CD4-positive, alpha-beta T cell treated with Interleukin-4 for 1 hour (primary cell): Measurements from ENCODE around the gene ZBTB40.

Experiments used
- DNase-seq, 2 donors: peaks; one replicate each; pipeline ENCODE4 v3.0.0-alpha.2; 2020 to 2022

Gene ZBTB40, protein sequence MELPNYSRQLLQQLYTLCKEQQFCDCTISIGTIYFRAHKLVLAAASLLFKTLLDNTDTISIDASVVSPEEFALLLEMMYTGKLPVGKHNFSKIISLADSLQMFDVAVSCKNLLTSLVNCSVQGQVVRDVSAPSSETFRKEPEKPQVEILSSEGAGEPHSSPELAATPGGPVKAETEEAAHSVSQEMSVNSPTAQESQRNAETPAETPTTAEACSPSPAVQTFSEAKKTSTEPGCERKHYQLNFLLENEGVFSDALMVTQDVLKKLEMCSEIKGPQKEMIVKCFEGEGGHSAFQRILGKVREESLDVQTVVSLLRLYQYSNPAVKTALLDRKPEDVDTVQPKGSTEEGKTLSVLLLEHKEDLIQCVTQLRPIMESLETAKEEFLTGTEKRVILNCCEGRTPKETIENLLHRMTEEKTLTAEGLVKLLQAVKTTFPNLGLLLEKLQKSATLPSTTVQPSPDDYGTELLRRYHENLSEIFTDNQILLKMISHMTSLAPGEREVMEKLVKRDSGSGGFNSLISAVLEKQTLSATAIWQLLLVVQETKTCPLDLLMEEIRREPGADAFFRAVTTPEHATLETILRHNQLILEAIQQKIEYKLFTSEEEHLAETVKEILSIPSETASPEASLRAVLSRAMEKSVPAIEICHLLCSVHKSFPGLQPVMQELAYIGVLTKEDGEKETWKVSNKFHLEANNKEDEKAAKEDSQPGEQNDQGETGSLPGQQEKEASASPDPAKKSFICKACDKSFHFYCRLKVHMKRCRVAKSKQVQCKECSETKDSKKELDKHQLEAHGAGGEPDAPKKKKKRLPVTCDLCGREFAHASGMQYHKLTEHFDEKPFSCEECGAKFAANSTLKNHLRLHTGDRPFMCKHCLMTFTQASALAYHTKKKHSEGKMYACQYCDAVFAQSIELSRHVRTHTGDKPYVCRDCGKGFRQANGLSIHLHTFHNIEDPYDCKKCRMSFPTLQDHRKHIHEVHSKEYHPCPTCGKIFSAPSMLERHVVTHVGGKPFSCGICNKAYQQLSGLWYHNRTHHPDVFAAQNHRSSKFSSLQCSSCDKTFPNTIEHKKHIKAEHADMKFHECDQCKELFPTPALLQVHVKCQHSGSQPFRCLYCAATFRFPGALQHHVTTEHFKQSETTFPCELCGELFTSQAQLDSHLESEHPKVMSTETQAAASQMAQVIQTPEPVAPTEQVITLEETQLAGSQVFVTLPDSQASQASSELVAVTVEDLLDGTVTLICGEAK

GRCh38 chr1:22451702-22452480 lies at the start of gene ZBTB40:
ZBTB40 (plus strand) TSS chr1:22451851; CDS start chr1:22489949, 38,098 bp downstream.
- DNase-seq: peak; percentile 95 to 97

- DNase-seq: no peak
These were observed 49.1 kb upstream of the ZBTB40 start for GRCh38 chr1:22402356-22403053.

DNA sequence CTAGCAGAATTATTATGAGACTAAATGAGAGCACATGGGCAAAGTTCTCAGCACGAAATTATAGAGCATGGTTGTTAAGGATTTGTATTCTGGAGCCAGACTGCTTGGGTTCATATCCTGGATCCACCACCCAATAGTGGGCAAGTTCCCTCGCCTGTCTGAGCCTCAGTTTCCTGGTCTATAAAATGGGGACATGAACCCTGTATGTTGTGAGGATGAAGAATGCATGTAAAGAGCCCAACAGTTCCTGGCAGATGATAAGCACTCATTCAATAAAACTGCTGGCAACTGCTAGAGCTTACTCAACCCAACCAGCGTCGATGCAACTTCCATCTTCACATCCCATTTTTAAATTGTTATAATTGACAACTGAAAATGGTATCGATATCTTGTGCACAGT lies 47.2 kb upstream of the ZBTB40 start:
- DNase-seq: no peak

GRCh38 chr1:22406722-22407495 lies 44.7 kb upstream of the ZBTB40 start:
- no peak for DNase-seq

GRCh38 chr1:22408230-22408629 lies 43.4 kb upstream of the ZBTB40 start:
- no peak for DNase-seq

DNA sequence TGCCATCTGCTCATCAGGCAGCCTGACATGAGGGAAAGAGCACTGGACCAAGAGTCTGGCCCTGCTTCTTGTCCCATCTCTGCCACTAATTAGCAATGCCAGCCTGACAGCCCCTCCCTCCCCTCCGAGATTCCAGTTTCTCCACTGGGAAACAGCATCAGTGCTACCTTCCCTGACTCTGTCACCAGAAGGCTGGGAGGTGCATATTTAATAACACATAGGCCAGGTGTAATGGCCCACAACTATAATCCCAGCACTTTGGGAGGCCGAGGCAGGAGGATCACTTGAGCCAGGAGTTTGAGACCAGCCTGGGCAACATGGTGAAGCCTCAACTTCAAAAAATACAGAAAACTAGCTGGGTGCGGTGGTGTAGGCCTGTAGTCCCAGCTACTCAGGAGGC lies 41.2 kb upstream of the ZBTB40 start:
- no peak for DNase-seq

DNA sequence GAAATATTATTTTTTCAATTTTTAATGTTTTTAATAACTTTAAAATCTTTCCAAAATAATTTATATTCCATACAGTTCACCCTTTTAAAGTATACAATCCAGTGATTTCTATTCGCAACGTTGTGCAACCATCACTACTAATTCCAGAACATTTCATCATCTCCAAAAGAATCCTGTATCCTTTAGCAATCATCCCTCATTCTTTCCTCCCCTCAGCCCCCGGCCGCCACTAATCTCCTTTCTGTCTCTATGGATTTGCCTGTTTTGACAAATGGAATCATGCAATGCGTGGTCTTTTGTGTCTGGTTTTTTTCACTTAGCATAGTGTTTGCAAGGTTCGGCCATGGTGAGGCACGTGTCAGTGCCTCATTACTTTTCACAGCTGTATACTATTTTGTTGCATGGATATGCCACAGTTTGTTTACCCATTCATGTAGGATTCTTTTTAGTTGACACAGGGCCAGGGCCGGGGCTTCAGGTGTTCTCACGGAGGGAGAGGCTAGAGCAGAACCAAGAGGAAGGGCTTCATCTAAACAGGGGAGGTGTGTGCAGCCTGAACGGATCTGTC lies 40.6 kb upstream of the ZBTB40 start:
- no peak for DNase-seq

DNA sequence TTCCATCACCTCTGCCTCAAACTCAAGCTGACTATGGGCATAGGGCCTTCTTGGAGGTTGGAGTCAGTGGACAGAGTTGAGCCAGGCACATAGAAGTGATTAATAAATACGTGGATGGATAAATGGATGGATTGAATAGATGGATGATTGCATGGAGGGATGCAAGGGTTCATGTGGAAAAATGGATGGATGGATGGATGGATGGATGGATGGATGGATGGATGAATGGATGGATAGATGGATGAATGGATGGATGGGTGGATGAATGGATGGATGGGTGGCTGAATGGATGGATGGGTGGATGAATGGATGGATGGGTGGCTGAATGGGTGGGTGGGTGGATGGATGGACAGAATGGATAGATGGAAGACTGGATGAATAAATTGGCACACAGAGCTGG lies 40.1 kb upstream of the ZBTB40 start:
- no peak for DNase-seq

DNA sequence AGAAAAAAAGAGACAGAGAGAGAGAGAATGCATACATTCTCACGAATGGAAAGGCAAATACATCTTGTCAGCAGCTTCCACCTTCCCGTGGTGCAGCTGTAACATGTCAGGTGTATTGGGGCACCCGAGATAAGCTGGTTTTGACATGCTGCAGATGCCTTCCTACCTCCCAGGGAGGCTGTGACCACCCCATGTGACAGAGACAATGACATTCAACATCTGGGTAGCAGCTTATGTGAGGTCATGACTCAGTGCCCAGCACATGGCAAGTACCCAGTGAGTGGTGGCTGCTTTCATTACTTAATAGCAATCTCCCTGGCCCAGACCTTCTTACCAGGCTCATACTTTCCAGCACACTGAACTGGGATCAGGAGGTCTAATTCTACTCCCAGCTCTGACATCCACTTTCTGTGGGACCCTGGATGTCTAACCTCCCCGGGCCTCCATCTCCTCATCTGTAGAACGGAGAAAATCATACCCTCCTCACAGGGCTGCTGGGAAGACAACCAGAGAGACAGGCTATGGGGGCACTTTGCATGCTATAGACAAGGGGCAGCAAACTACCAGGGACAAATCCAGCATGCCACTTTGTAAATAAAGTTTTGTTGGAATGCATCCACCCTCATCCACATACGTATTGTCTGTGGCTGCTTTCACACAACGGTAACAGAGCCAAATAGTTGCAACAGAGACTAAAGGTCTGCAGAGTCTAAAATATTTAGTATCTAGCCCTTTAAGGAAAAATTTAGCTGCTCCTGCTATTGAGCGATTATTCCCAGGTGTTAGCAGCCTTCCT lies 38.5 kb upstream of the ZBTB40 start:
- no peak for DNase-seq

DNA sequence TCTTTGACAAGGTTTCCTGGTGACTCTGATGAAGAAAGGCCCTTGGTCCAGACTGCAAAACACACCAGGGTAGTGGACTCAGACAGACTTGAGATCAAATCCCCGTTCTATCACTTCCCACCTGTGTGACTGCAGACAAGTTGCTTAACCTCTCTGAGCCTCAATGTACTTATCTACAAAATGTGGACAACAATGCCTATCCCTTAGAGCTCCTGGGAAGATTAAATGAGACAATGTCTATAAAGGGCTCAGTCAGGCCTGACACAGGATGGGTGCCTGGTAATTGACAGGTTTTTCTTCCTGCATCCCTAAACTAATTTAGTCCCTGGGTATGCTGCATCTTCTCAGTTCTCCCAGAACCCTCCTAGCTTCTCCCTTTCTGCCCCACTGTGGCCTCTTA lies 37.9 kb upstream of the ZBTB40 start:
- DNase-seq: no peak

DNA sequence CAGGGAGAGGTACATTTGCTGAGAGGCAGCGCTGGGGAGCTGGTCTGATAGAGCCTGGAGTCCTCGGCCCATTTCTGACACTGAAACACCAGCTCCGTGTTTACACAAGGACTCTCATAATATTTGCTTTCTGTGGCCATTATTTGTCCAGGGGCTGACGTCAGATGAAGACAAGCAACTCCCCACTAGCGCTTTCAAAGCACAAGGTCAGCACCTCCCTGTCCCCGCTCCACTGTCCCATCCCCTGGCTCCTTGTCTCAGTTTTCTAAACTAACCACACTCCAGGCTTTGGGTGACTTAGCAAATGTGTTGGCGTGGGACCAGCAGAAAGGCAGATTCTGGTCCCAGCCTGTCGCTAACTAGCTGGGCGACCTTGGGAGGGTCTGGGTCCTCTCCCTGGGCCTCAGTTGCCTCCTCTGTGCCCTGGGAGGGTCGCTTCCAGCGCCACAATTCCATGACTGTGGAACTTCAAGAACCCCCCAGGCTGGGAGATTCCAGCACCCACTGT lies 37.4 kb upstream of the ZBTB40 start:
- no peak for DNase-seq

DNA sequence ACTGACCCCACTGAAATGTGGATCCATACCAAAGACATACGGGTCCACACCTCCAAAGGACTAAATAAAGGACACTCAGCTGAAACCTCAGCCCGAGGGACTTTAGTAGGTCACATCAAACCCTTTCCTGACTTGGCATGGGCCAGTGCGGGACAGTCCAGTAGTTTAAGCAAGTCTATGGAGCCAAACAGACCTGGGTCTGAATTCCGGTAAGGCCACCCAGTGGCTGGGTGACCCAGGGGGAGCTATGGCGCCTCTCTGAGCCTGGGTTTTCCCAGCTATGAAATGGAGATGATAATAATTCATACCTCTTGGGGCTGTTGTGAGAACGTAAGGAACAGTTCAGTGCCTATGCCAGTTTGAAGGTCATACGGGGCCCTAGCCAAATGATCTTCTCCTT lies 36.2 kb upstream of the ZBTB40 start:
- no peak for DNase-seq

GRCh38 chr1:22416555-22417454 lies 34.8 kb upstream of the ZBTB40 start:
- DNase-seq: peak; percentile 60 to 64

DNA sequence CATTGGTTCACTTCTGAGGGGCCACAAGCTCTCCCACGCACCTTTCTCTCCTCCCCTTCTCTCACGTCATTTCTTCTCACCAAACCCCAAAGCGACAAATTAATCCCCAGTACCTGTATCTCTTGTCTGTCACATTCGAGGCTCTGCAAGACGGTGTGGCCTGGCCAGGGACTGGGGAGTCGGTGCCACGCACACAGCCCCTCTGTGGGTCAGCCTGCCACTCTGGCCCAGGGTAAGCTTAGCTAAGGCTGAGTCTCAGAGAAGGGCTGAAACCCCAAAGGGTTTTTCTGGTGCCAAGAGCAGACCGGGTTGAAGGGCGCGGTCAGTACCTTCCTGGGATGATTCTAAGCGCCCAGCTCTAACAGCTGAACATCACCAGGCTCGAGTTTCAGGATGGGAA lies 34.2 kb upstream of the ZBTB40 start:
- DNase-seq: no peak

DNA sequence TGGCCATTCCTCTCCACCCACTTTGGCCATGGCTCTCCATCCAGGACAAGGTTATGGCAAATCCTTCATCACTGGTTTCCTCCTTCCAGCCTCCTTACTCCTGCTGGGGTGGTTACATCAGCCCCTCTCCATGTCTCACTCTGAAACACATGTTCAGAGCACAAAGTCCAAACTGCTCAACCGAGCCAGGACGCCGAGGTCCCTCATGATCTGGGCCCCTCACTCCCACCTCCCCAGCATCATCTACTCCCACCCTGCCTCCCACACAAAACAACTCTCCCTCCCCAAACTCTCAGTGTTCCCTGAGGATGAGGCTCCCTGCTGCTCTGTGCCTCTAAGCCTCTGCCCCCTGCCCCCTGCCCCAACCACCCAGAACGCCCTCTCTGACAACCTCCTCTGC lies 33.3 kb upstream of the ZBTB40 start:
- no peak for DNase-seq

GRCh38 chr1:22418933-22419382 lies 32.7 kb upstream of the ZBTB40 start:
- DNase-seq: no peak

DNA sequence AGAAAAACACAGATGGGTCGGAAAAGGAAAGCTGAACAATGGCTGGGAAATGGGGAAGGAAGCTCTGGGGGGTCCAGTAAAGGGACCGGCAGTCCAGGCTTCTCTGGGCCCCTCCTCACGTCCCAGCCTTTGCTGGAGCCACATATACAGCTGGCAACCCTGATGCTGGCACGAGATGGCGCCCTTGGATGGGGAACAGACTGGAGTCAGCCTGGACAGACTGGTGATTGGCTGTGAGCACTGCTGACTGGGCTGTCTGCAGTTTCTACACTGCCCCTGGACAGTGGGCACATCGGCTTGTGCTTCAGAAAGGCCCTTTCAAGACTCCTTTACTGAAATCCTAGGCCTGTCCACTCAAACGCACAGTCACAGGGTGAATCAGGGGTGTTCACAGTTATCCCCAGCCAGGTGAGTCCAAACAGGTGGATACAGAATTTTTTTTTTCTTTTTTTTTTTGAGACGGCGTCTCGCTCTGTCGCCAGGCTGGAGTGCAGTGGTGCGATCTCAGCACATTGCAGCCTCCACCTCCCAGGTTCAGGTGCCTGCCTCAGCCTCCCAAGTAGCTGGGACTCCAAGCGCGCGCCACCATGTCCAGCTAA lies 31.1 kb upstream of the ZBTB40 start:
- DNase-seq: peak; percentile 39 to 48

DNA sequence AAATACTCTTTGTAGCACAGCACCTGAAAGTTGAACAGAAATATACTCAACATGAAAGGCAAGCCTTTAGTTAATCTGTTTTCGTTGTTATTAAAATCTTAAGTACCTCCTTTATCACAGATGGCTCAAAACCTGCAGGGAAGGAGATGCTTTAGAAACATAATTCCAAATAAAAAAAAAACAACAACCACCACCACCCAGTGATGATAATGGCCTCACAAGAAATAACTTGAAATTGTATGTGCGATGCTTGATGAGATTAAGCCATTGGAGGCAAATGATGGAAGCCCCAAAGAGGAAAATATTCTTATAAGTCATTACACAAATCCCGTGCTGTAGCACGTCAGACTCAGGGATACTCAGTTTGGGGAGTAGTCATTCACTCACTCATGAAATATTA lies 24.9 kb upstream of the ZBTB40 start:
- DNase-seq: no peak
